B cell (primary cell): ENCODE data around the gene USP6NL. TPM values are rescaled to one million over a fixed set of nuclear protein-coding genes. Genes with fewer than 3 reads are reported as not detected.

Experiments
- ATAC-seq: fragments of 200-7000 bp; cut with Tn5 transposase; one replicate; pipeline ENCODE4 v1.10.0; 2021; ENCODE audit warnings: low read depth, mild to moderate bottlenecking, moderate number of reproducible peaks, moderate library complexity
- CTCF ChIA-PET: fragments of 350-600 bp; sonication (Branson Sonifier 250); formaldehyde crosslinking; loops from one replicate; lab custom pipeline; 2021; ENCODE audit warnings: antibody characterized with exemption, inconsistent platforms; lab: Charles Lee
- POLR2A ChIA-PET: fragments of 350-600 bp; sonication (Branson Sonifier 250); formaldehyde crosslinking; loops from one replicate; lab custom pipeline; 2021; ENCODE audit warnings: antibody characterized with exemption; lab: Charles Lee
- DNase-seq: peaks from one replicate; pipeline ENCODE4 v3.0.0; 2013
- H2AFZ ChIP-seq: 2 replicates; pipeline ENCODE4 v1.6.1; 2012; ENCODE audit warnings: mild to moderate bottlenecking, low read depth, low read length; ENCODE audit not compliant: insufficient read depth, poor library complexity, severe bottlenecking
- H3K27ac ChIP-seq, 2 donors: 1 replicate in 1 of 2; 2 replicates in 1 of 2; pipeline ENCODE4 v1.5.1; 2012 to 2013; ENCODE audit warnings: low read length in 2 of 2, mild to moderate bottlenecking in 2 of 2, moderate library complexity in 1 of 2
- H3K27me3 ChIP-seq, 4 experiments: fragments of 200-600 bp in 1 of 4; sonication (generic) in 1 of 4; replicated peaks in 1 of 4; 1 replicate in 2 of 4; 2 replicates in 2 of 4; pipeline versions ENCODE4 v1.6.1 to v1.7.0; 2013 to 2016; ENCODE audit warnings: low read length in 3 of 4, mild to moderate bottlenecking in 2 of 4, mixed read lengths in 1 of 4, moderate library complexity in 1 of 4; ENCODE audit not compliant: insufficient read depth in 4 of 4, control insufficient read depth in 3 of 4; ENCODE audit errors: control extremely low read depth in 1 of 4
- H3K36me3 ChIP-seq, 2 experiments: replicated peaks in 1 of 2; 1 replicate in 1 of 2; 2 replicates in 1 of 2; pipeline versions ENCODE4 v1.6.1 to v1.7.1; 2013; ENCODE audit warnings: low read length in 1 of 2; ENCODE audit not compliant: insufficient read depth in 2 of 2, control insufficient read depth in 1 of 2; ENCODE audit errors: control extremely low read depth in 1 of 2, extremely low read depth in 1 of 2
- H3K4me1 ChIP-seq, 2 donors: fragments of 200-600 bp in 1 of 2; sonication (generic) in 1 of 2; 1 replicate in 1 of 2; 2 replicates in 1 of 2; pipeline versions ENCODE4 v1.5.1 to v1.6.1; 2013 to 2017; ENCODE audit warnings: low read length in 2 of 2; ENCODE audit not compliant: control insufficient read depth in 2 of 2, insufficient read depth in 2 of 2
- H3K4me2 ChIP-seq: replicated peaks from 2 replicates; pipeline ENCODE3; 2012; ENCODE audit warnings: mild to moderate bottlenecking, low read depth, low read length; ENCODE audit not compliant: poor library complexity, severe bottlenecking
- H3K4me3 ChIP-seq, 5 experiments: fragments of 200-600 bp in 1 of 5; sonication (generic) in 1 of 5; 1 replicate in 3 of 5; 2 replicates in 2 of 5; pipeline versions ENCODE4 v1.5.1 to v1.7.0; 2011 to 2016; ENCODE audit warnings: low read length in 4 of 5, mild to moderate bottlenecking in 4 of 5, low read depth in 2 of 5, control low read depth in 1 of 5, moderate library complexity in 1 of 5; ENCODE audit not compliant: insufficient read depth in 1 of 5; ENCODE audit errors: control extremely low read depth in 1 of 5, extremely low read depth in 1 of 5
- H3K79me2 ChIP-seq: fragments of 200-600 bp; sonication (generic); one replicate; pipeline ENCODE4 v1.6.0; 2016; ENCODE audit warnings: low read length; ENCODE audit not compliant: control insufficient read depth, insufficient read depth
- H3K9ac ChIP-seq: fragments of 200-600 bp; sonication (generic); 2 replicates; pipeline ENCODE4 v1.6.1; 2017; ENCODE audit warnings: mild to moderate bottlenecking, low read length, moderate library complexity
- H3K9me3 ChIP-seq, 3 donors: one replicate each; pipeline versions ENCODE4 v1.6.1 to v1.7.1; 2013; ENCODE audit warnings: low read length in 2 of 3; ENCODE audit not compliant: control insufficient read depth in 2 of 3, insufficient read depth in 1 of 3; ENCODE audit errors: control extremely low read depth in 1 of 3
- H4K20me1 ChIP-seq: 2 replicates; pipeline ENCODE4 v1.6.0; 2012; ENCODE audit warnings: mild to moderate bottlenecking, low read length; ENCODE audit not compliant: insufficient read depth, control insufficient read depth, poor library complexity, severe bottlenecking
- H3K27ac Mint-ChIP-seq: one replicate; pipeline ENCODE4 v1.8.0; 2021; ENCODE audit warnings: mixed read lengths
- H3K27me3 Mint-ChIP-seq: one replicate; pipeline ENCODE4 v1.8.0; 2021; ENCODE audit warnings: mixed read lengths
- H3K4me1 Mint-ChIP-seq: one replicate; pipeline ENCODE4 v1.8.0; 2021; ENCODE audit warnings: mixed read lengths
- H3K4me3 Mint-ChIP-seq: one replicate; pipeline ENCODE4 v1.8.0; 2021; ENCODE audit warnings: mixed read lengths
- H3K9me3 Mint-ChIP-seq: one replicate; pipeline ENCODE4 v1.8.0; 2022; ENCODE audit warnings: mixed read lengths; ENCODE audit not compliant: insufficient read depth
- CTCF ChIP-seq: fragments of 200-600 bp; IDR thresholded peaks from one replicate; pipeline ENCODE4 v1.8.0; 2022; ENCODE audit warnings: antibody characterized with exemption, mild to moderate bottlenecking
- EZH2 ChIP-seq: IDR thresholded peaks from 2 replicates; pipeline ENCODE4 v1.6.1; 2012; ENCODE audit warnings: borderline replicate concordance, low read depth, mild to moderate bottlenecking, moderate library complexity, low read length; ENCODE audit not compliant: insufficient read depth, poor library complexity, severe bottlenecking
- WGBS: methylation state at CpG from one replicate; pipeline ENCODE4 v1.1.5; 2013; ENCODE audit warnings: missing lambda C conversion rate; ENCODE audit not compliant: insufficient coverage; 5-methylcytosine and 5-hydroxymethylcytosine counted together
- intact Hi-C: fragments of 100-400 bp; cut with micrococcal nuclease; formaldehyde crosslinking; loops from one replicate; pipeline ENCODE4 v1.10.0; 2022
- polyA plus RNA-seq: library from polyadenylated mRNA; depleted of rRNA; stranded (reverse); fragments of >200 nt; gene quantifications from 2 replicates; pipeline ENCODE4 v1.2.3, GENCODE V29; 2012
- total RNA-seq, 2 donors: library from RNA; stranded (reverse); fragments of 120-200 nt in 1 of 2; gene quantifications; 1 replicate in 1 of 2; 2 replicates in 1 of 2; pipeline versions ENCODE4 v1.2.3 to v1.2.4, GENCODE V29; 2013 to 2022

USP6NL gene
- total and polyA plus RNA-seq, 2 donors (not counting 1 experiment from before 2014, with no cell fraction given) = 27.0 to 61.5 TPM

- Mint-ChIP-seq H3K27me3 (no peaks in the 10 kb centered on the region), H3K27ac (no peak overlapping the region), H3K9me3 (no peaks in the 10 kb centered on the region), H3K4me3 (no peak overlapping the region), H3K4me1 (peaks cover 50% of the 10 kb centered on the region)
- ChIA-PET CTCF (interaction anchor here (0.7 to 7.9 kb wide), 7 partner anchors 12 to 236 kb away, joined by 3 to 92 read pairs (median 3); no protein-coding TSS in a partner anchor), POLR2A (no interaction called here)
- H3K36me3 ChIP-seq = peaks cover 0 to 58% of the 10 kb centered on the region in 2 experiments
- DNase-seq (no peak), ATAC-seq (no peak)
- peaks cover 64% of the 10 kb centered on the region for H3K79me2 ChIP-seq
- no peaks in the 10 kb centered on the region for H3K27me3 ChIP-seq
- H3K4me1 ChIP-seq = peaks cover 23 to 26% of the 10 kb centered on the region in 2 donors
- no peak for TF ChIP-seq EZH2
- no peak for TF ChIP-seq CTCF
- H3K9ac ChIP-seq = no peak overlapping the region
- H4K20me1 ChIP-seq = peaks cover 6% of the 10 kb centered on the region
- no peak overlapping the region for H2AFZ ChIP-seq
- H3K4me2 ChIP-seq = no peak overlapping the region
- no peak overlapping the region for H3K4me3 ChIP-seq
- no peaks in the 10 kb centered on the region for H3K9me3 ChIP-seq
- H3K27ac ChIP-seq = peak overlapping the region in 1 of 2 donors; percentile 13
- WGBS = no CpG with 5 or more reads among the region's 1 CpG
- intact Hi-C loops = no loop called here
Measured at GRCh38 chr10:11520892-11521291, 90.6 kb downstream of the USP6NL start.

DNA sequence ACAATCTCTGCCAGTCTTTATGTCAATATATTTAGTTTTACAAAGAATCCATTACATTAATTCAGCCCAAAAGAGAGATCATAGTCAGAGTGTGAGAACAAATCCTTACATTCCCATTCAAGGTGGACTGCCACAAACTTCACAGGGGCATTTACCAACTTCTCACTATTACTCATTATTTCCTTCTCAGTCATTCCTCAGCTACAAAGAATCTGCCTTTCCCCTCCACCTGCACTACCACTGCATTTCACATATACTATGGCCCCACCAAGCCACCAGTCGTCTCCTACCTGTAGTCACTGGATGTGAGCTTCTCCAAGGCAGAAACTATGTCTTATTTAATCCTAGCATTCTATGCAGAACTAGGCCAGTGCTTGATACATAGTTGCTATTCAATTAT is 94.3 kb downstream of the USP6NL start:
- Histone ChIP-seq H3K9me3 (no peaks in the 10 kb centered on the region), H3K36me3 (peaks cover 10 to 37% of the 10 kb centered on the region in 2 experiments), H3K9ac (no peak overlapping the region), H2AFZ (no peak overlapping the region), H3K4me3 (no peak overlapping the region), H4K20me1 (peaks cover 35% of the 10 kb centered on the region), H3K27ac (peak overlapping the region in 1 of 2 donors; percentile 38), H3K27me3 (no peaks in the 10 kb centered on the region), H3K4me1 (peaks cover 22% of the 10 kb centered on the region in 2 donors), H3K4me2 (peak overlapping the region; percentile 51), H3K79me2 (peaks cover 78% of the 10 kb centered on the region)
- ChIA-PET POLR2A (interaction anchor here (0.8 kb wide), 1 partner anchor 208 kb away, joined by 3 read pairs; no protein-coding TSS in a partner anchor), CTCF (interaction anchor here (0.6 to 7.9 kb wide), 7 partner anchors 8 to 240 kb away, joined by 3 to 92 read pairs (median 3); no protein-coding TSS in a partner anchor)
- Mint-ChIP-seq H3K27me3 (no peaks in the 10 kb centered on the region), H3K4me3 (peak overlapping the region; percentile 4), H3K9me3 (no peaks in the 10 kb centered on the region), H3K4me1 (peaks cover 48% of the 10 kb centered on the region), H3K27ac (peak overlapping the region; percentile 42)
- TF ChIP-seq CTCF (no peak), EZH2 (no peak)
- DNase-seq (no peak), ATAC-seq (no peak)
- intact Hi-C loops = loop anchor here (2.0 kb wide), 3 partner anchors 16 to 92 kb away; no protein-coding TSS in a partner anchor
- no CpG with 5 or more reads among the region's 1 CpG for WGBS
